Upper lobe of left lung (tissue), 6 donors: Measurements from ENCODE around the gene AMDHD1. TPM values are rescaled to one million over a fixed set of nuclear protein-coding genes. Genes with fewer than 3 reads are reported as not detected.

ENCODE experiments used
- ATAC-seq, 2 donors: fragments of 200-7000 bp; cut with Tn5 transposase; one replicate each; pipeline ENCODE4 v1.9.1; 2022; ENCODE audit warnings: mild to moderate bottlenecking in 2 of 2, moderate library complexity in 2 of 2; ENCODE audit not compliant: low FRiP score in 2 of 2
- DNase-seq, 2 donors: peaks; one replicate each; pipeline ENCODE4 v3.0.0-alpha.2; 2019 to 2020
- H3K27ac ChIP-seq, 4 donors: fragments of 200-600 bp; sonication (generic); one replicate each; pipeline ENCODE4 v1.5.1; 2016 to 2019
- H3K27me3 ChIP-seq, 4 donors: fragments of 200-600 bp; sonication (generic); one replicate each; pipeline ENCODE4 v1.5.1; 2017 to 2019
- H3K36me3 ChIP-seq, 4 donors: fragments of 200-600 bp; sonication (generic); one replicate each; pipeline ENCODE4 v1.5.1; 2016 to 2019
- H3K4me1 ChIP-seq, 4 donors: fragments of 200-600 bp; sonication (generic); one replicate each; pipeline ENCODE4 v1.5.1; 2018 to 2019
- H3K4me3 ChIP-seq, 4 donors: fragments of 200-600 bp; sonication (generic); one replicate each; pipeline ENCODE4 v1.5.1; 2017 to 2019; ENCODE audit warnings: mild to moderate bottlenecking in 2 of 4, moderate library complexity in 1 of 4
- H3K9me3 ChIP-seq, 4 donors: fragments of 200-600 bp; sonication (generic); one replicate each; pipeline ENCODE4 v1.5.1; 2018 to 2019
- EP300 ChIP-seq, 4 donors: sonication (generic); formaldehyde crosslinking; IDR thresholded peaks; one replicate each; pipeline ENCODE4 v1.5.1; 2017; ENCODE audit warnings: antibody characterized with exemption in 4 of 4, control low read depth in 2 of 4
- POLR2A ChIP-seq, 4 donors: fragments of 450-650 bp; IDR thresholded peaks; one replicate each; pipeline ENCODE4 v1.5.1; 2016 to 2017; ENCODE audit warnings: antibody characterized with exemption in 4 of 4, mild to moderate bottlenecking in 2 of 4
- POLR2AphosphoS5 ChIP-seq, 2 donors: sonication (generic); formaldehyde crosslinking; IDR thresholded peaks; one replicate each; pipeline ENCODE4 v1.5.1; 2017; ENCODE audit warnings: antibody characterized with exemption in 2 of 2
- WGBS, 2 donors: methylation state at CpG; one replicate each; pipeline ENCODE4 v1.1.5; 2017 to 2018; 5-methylcytosine and 5-hydroxymethylcytosine counted together
- total RNA-seq, 6 donors: library from RNA; depleted of rRNA in 4 of 6; stranded (reverse); fragments of >200 nt in 4 of 6; gene quantifications; one replicate each; pipeline versions ENCODE4 v1.1.0 to v1.2.1, GENCODE V29; 2016 to 2021
- TF ChIP-seq, protein P1 (sequence below), 6 experiments: fragments of 450-650 bp in 4 of 6; fragments of 200-600 bp in 2 of 6; sonication (generic) in 2 of 6; IDR thresholded peaks; one replicate each; pipeline ENCODE4 v1.5.1; 2016 to 2019; ENCODE audit warnings: antibody characterized with exemption in 6 of 6
- donor health status: DM: no; HTN: no; CAD: no; lungs with moderate emphysema.
- donor health status: DM: no; HTN: yes; CAD: no; lungs with severe emphysema.

AMDHD1 gene, protein sequence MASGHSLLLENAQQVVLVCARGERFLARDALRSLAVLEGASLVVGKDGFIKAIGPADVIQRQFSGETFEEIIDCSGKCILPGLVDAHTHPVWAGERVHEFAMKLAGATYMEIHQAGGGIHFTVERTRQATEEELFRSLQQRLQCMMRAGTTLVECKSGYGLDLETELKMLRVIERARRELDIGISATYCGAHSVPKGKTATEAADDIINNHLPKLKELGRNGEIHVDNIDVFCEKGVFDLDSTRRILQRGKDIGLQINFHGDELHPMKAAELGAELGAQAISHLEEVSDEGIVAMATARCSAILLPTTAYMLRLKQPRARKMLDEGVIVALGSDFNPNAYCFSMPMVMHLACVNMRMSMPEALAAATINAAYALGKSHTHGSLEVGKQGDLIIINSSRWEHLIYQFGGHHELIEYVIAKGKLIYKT
- 1 to 10 TPM in 4 of 6 donors, under 1 TPM in 1, not detected in 1; 0.91 to 2.2 (median 1.9) TPM for total RNA-seq

DNA sequence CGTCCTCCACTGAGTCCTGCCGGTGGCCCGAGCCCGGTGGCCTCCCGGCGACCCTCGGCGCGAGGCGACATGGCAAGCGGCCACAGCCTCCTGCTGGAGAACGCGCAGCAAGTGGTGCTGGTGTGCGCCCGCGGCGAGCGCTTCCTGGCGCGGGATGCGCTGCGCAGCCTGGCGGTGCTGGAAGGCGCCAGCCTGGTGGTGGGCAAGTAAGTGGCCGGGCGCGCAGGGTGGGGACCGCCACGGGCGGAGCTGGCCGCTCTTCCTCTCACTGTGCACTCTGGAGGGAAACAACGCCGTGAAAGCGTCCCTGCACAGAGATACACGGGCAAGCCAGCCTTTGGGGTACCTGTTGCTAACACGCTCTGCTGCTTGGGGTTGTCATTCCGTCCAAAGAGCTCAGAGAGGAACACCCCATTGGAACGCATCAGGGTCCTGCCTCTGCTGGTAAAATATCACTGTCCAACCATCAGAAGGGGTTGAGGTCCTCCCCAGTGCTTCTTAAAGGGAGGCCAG, at the start of gene AMDHD1:
Gene AMDHD1 (plus strand): TSS at position 2 of the 513 bp plus-strand sequence. CDS start 68 bp downstream, at position 70.
- DNase-seq (peak; percentile 62 to 93), ATAC-seq (peak; percentile 82 to 88)
- 0 to 3% methylated on average over 11 to 24 of the region's 38 CpGs for WGBS, 2 donors
- Histone ChIP-seq H3K4me1 (peaks cover 7 to 20% (median 12%) of the 10 kb centered on the region in 4 donors), H3K4me3 (peak within 1 kb of the TSS; percentile 83 to 95 (median 86)), H3K27ac (peak within 1 kb of the TSS; percentile 78 to 94 (median 92)), H3K36me3 (no peaks in the 10 kb centered on the region), H3K27me3 (no peaks in the 10 kb centered on the region), H3K9me3 (no peaks in the 10 kb centered on the region)
- TF ChIP-seq POLR2A (IDR thresholded peaks at IDR 0.05) (no peak), EP300 (IDR thresholded peaks at IDR 0.05) (no peak), POLR2AphosphoS5 (IDR thresholded peaks at IDR 0.05) (peak in 1 of 2 donors; percentile 34)
- TF ChIP-seq, protein P1, sequence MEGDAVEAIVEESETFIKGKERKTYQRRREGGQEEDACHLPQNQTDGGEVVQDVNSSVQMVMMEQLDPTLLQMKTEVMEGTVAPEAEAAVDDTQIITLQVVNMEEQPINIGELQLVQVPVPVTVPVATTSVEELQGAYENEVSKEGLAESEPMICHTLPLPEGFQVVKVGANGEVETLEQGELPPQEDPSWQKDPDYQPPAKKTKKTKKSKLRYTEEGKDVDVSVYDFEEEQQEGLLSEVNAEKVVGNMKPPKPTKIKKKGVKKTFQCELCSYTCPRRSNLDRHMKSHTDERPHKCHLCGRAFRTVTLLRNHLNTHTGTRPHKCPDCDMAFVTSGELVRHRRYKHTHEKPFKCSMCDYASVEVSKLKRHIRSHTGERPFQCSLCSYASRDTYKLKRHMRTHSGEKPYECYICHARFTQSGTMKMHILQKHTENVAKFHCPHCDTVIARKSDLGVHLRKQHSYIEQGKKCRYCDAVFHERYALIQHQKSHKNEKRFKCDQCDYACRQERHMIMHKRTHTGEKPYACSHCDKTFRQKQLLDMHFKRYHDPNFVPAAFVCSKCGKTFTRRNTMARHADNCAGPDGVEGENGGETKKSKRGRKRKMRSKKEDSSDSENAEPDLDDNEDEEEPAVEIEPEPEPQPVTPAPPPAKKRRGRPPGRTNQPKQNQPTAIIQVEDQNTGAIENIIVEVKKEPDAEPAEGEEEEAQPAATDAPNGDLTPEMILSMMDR (IDR thresholded peaks at IDR 0.05) = peak; percentile 25 to 59 (median 45)

DNA sequence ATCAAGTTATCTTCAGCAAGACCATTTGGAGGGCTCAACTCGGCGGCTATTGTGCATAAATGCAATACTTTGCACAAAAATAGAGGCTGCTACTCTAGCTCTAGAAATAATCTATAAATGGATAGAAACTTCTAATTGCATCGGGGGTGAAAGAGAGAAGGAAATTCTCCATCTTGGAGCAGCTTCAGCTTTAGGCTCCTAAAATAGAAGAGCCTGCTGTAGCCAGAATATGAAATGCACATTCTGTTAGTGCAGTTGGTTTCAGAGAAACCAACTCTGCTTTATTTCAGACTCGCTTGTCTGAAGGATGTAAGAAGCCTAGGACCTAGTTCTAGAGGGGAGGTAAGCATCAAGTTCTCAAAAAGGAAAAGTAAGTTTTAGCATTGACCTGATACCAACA, 46.3 kb upstream of the AMDHD1 start:
- Histone ChIP-seq H3K27me3 (no peaks in the 10 kb centered on the region), H3K4me3 (no peak overlapping the region), H3K36me3 (no peaks in the 10 kb centered on the region), H3K27ac (no peak overlapping the region), H3K9me3 (no peaks in the 10 kb centered on the region), H3K4me1 (no peaks in the 10 kb centered on the region)
- ATAC-seq (no peak), DNase-seq (no peak)
- TF ChIP-seq POLR2A (IDR thresholded peaks at IDR 0.05) (no peak), EP300 (IDR thresholded peaks at IDR 0.05) (no peak), POLR2AphosphoS5 (IDR thresholded peaks at IDR 0.05) (no peak)
- TF ChIP-seq, protein P1 (IDR thresholded peaks at IDR 0.05) = no peak
- 87 to 94% methylated on average over 4 of the region's 4 CpGs for WGBS, 2 donors

DNA sequence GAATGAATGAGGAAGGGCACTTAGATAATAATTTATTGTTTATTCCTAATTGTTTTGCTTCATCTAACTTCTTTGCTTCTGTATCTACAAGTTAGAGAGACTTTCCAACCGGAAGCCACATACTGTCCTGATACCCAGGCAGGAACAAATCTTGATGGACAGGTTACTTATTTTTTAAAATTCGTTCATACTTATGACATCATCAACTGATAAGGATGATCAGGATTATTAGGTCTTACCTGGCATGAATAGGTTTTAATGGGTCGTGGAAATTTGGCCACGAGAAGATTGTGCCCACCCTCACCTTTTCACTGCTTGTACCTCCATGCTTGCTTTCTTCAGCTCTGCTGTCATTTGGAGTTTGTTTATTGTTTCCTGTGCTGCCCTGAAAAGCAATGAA, 45.0 kb upstream of the AMDHD1 start:
- Histone ChIP-seq H3K9me3 (peaks cover 0 to 4% (median under 1%) of the 10 kb centered on the region in 4 donors), H3K4me3 (no peak overlapping the region), H3K4me1 (no peaks in the 10 kb centered on the region), H3K27me3 (no peaks in the 10 kb centered on the region), H3K27ac (no peak overlapping the region), H3K36me3 (no peaks in the 10 kb centered on the region)
- TF ChIP-seq POLR2A (IDR thresholded peaks at IDR 0.05) = no peak
- no peak for TF ChIP-seq EP300 (IDR thresholded peaks at IDR 0.05)
- TF ChIP-seq, protein P1 (IDR thresholded peaks at IDR 0.05) = no peak
- no peak for TF ChIP-seq POLR2AphosphoS5 (IDR thresholded peaks at IDR 0.05)
- DNase-seq (no peak), ATAC-seq (no peak)
- WGBS, 2 donors = 70 to 74% methylated on average over 4 of the region's 4 CpGs

DNA sequence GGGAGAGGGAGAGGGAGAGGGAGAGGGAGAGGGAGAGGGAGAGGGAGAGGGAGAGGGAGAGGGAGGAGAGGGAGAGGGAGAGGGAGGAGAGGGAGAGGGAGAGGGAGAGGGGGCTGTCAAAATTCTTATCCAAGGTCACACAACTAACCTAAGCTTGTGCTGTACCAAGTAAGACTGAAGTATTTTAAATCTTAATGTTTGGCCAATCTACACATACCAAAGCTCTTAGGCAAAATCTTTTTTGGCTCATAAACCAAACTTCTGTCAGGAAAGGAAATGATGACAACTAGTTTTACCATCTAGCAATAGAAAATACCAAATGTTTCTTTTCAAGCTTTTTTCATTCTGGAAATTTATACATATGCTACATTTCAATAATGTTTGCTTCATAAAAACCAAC, 34.6 kb upstream of the AMDHD1 start:
- H3K9me3 ChIP-seq = no peaks in the 10 kb centered on the region
- no peak for ATAC-seq
- no peak overlapping the region for H3K4me3 ChIP-seq
- H3K4me1 ChIP-seq = no peaks in the 10 kb centered on the region
- TF ChIP-seq EP300 (IDR thresholded peaks at IDR 0.05) (no peak), POLR2A (IDR thresholded peaks at IDR 0.05) (no peak), POLR2AphosphoS5 (IDR thresholded peaks at IDR 0.05) (no peak)
- TF ChIP-seq, protein P1 (IDR thresholded peaks at IDR 0.05) = no peak
- no peaks in the 10 kb centered on the region for H3K27me3 ChIP-seq
- no peak overlapping the region for H3K27ac ChIP-seq
- no peak for DNase-seq
- no peaks in the 10 kb centered on the region for H3K36me3 ChIP-seq
